ENCODE results near the gene TWNK. TPM values are rescaled to one million over a fixed set of nuclear protein-coding genes. Genes with fewer than 3 reads are reported as not detected.
A peak's percentile ranks its signal among the peaks of the same experiment; 100 is the strongest.

TWNK gene
- total and polyA plus RNA-seq, 9 of the 15 experiments (the other 6 are each of a cell fraction or from before 2014, with no cell fraction given): 11.6 to 34.7 (median 17.4) TPM

GRCh38 chr10:100998991-100999741 lies 11.8 kb downstream of the TWNK start (continued):
- TF ChIP-seq PATZ1 (CRISPR knock-in tag; IDR thresholded peaks at IDR 0.05; ENCODE audit: borderline replicate concordance) (no peak), SMAD4 (CRISPR knock-in tag; conservative IDR thresholded peaks at IDR 0.05) (peak; percentile 54), CREB1 (IDR thresholded peaks at IDR 0.05) (peak; percentile 62; the same call in 1 of the 2 replicates), CREB1 (CRISPR knock-in tag; IDR thresholded peaks at IDR 0.05) (peak; percentile 64; the same call in 1 of the 2 replicates), MBD2 (IDR thresholded peaks at IDR 0.05; ENCODE audit: borderline replicate concordance, low read depth) (no peak), CHD1 (IDR thresholded peaks at IDR 0.05; ENCODE audit: low read length) (no peak), ATF1 (CRISPR knock-in tag; IDR thresholded peaks at IDR 0.05) (0 out of 2 replicates have a peak, but pooled peaks have one; percentile 35), ATF1 (tag; IDR thresholded peaks at IDR 0.05) (peak; percentile 84), RNF2 (IDR thresholded peaks at IDR 0.05) (0 out of 2 replicates have a peak, but pooled peaks have one; percentile 33), RBBP5 (IDR thresholded peaks at IDR 0.05; ENCODE audit: borderline replicate concordance, insufficient read depth, low read length, poor library complexity, severe bottlenecking) (peak; percentile 43), HOMEZ (CRISPR knock-in tag; IDR thresholded peaks at IDR 0.05) (no peak), ZSCAN32 (CRISPR knock-in tag; IDR thresholded peaks at IDR 0.05) (peak; percentile 26; the same call in 1 of the 2 replicates), ID3 (CRISPR knock-in tag; IDR thresholded peaks at IDR 0.05) (no peak), ID3 (tag; IDR thresholded peaks at IDR 0.05) (peak; percentile 34; the same call in 1 of the 2 replicates), KHSRP (IDR thresholded peaks at IDR 0.05) (no peak), GATAD2B (IDR thresholded peaks at IDR 0.05; ENCODE audit: borderline replicate concordance) (peak; percentile 35; the same call in 1 of the 2 replicates), ZNF175 (CRISPR knock-in tag; IDR thresholded peaks at IDR 0.05; ENCODE audit: low read depth) (0 out of 2 replicates have a peak, but pooled peaks have one; percentile 31)
- TF ChIP-seq, protein P1, sequence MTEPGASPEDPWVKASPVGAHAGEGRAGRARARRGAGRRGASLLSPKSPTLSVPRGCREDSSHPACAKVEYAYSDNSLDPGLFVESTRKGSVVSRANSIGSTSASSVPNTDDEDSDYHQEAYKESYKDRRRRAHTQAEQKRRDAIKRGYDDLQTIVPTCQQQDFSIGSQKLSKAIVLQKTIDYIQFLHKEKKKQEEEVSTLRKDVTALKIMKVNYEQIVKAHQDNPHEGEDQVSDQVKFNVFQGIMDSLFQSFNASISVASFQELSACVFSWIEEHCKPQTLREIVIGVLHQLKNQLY (CRISPR knock-in tag; conservative IDR thresholded peaks at IDR 0.05): 0 out of 4 replicates have a peak, but pooled peaks of 1 of the 2 experiments have one; percentile 71
- TF ChIP-seq, protein P2, sequence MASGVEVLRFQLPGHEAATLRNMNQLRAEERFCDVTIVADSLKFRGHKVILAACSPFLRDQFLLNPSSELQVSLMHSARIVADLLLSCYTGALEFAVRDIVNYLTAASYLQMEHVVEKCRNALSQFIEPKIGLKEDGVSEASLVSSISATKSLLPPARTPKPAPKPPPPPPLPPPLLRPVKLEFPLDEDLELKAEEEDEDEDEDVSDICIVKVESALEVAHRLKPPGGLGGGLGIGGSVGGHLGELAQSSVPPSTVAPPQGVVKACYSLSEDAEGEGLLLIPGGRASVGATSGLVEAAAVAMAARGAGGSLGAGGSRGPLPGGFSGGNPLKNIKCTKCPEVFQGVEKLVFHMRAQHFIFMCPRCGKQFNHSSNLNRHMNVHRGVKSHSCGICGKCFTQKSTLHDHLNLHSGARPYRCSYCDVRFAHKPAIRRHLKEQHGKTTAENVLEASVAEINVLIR (CRISPR knock-in tag; IDR thresholded peaks at IDR 0.05): peak; percentile 47; the same call in 1 of the 2 replicates
- TF ChIP-seq, protein P3, sequence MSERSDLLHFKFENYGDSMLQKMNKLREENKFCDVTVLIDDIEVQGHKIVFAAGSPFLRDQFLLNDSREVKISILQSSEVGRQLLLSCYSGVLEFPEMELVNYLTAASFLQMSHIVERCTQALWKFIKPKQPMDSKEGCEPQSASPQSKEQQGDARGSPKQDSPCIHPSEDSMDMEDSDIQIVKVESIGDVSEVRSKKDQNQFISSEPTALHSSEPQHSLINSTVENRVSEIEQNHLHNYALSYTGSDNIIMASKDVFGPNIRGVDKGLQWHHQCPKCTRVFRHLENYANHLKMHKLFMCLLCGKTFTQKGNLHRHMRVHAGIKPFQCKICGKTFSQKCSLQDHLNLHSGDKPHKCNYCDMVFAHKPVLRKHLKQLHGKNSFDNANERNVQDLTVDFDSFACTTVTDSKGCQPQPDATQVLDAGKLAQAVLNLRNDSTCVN (CRISPR knock-in tag; IDR thresholded peaks at IDR 0.05): no peak

Measured in K562 (cell line).